ENCODE results near the gene UBXN11. TPM values are rescaled to one million over a fixed set of nuclear protein-coding genes. Genes with fewer than 3 reads are reported as not detected.

The UBXN11 gene, protein sequence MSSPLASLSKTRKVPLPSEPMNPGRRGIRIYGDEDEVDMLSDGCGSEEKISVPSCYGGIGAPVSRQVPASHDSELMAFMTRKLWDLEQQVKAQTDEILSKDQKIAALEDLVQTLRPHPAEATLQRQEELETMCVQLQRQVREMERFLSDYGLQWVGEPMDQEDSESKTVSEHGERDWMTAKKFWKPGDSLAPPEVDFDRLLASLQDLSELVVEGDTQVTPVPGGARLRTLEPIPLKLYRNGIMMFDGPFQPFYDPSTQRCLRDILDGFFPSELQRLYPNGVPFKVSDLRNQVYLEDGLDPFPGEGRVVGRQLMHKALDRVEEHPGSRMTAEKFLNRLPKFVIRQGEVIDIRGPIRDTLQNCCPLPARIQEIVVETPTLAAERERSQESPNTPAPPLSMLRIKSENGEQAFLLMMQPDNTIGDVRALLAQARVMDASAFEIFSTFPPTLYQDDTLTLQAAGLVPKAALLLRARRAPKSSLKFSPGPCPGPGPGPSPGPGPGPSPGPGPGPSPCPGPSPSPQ
- 10 to 100 TPM; 12.2 to 14.8 TPM for total RNA-seq

DNA sequence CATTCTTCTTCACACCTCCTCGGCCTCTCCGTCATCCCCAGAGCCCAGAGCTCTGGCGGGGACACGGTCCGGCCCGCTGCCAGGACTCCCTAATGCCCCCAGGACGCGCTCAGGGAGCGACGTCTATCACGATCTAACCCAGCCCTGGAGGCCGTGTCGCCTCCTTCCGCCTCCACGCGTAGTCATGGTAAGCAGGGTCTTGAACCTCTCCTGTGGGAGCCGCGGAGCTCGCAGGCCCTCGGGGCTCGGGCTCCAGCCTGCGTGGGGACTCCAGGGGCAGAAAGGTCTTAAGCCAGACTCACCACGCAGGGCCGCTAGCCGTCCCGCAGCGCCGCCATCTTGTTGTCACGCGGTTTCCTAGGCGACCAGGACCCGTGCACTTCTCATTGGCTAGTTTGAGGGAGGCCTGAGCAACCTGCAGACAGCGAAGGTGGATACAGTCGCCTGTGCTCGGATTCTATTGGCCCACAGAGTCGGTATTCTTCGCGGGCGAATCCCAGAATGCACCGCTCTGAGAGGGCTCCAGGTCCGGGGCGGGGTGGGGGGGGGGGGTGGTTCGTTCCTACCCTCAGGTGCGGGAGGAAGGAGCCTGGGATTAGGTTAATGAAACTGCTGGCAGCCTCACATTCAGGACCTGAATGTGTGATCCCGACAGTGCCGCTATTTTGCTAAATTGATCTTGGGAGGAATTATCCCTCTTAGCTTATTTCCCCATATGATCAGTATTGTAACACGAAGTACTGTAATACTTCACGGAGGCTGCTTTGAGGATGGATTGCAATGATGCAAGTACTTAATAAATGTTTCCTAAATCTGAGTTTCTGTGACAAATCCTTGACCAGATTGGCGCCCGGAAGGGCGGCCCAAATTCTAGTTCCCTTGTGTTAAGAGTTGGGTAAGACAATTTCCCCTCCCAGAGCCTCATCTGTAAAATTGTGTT lies at the start of gene UBXN11:
Gene UBXN11 (minus strand): TSS at position 347 of the 940 bp plus-strand sequence. CDS start 3,753 bp downstream, outside the sequence.
- 1 to 8% methylated on average over 12 to 51 of the region's 51 CpGs for WGBS, 2 donors
- DNase-seq = peak; percentile 95 to 98 (median 97)
- Histone ChIP-seq H3K4me1 (peaks cover 12% of the 10 kb centered on the region), H3K9me3 (no peaks in the 10 kb centered on the region), H3K27me3 (no peaks in the 10 kb centered on the region), H3K36me3 (replicated peaks in 1 of 2; ENCODE audit: insufficient read depth in 1 of 2, low read depth in 2 of 2) (no peaks in the 10 kb centered on the region), H3K4me3 (peak within 1 kb of the TSS; percentile 73 to 88), H3K27ac (peak within 1 kb of the TSS in 3 of 4 donors; percentile 34 to 74 (median 42))
- TF ChIP-seq POLR2A (IDR thresholded peaks at IDR 0.05) = peak in 2 of 3 donors; percentile 37 to 58
- TF ChIP-seq, protein P1, sequence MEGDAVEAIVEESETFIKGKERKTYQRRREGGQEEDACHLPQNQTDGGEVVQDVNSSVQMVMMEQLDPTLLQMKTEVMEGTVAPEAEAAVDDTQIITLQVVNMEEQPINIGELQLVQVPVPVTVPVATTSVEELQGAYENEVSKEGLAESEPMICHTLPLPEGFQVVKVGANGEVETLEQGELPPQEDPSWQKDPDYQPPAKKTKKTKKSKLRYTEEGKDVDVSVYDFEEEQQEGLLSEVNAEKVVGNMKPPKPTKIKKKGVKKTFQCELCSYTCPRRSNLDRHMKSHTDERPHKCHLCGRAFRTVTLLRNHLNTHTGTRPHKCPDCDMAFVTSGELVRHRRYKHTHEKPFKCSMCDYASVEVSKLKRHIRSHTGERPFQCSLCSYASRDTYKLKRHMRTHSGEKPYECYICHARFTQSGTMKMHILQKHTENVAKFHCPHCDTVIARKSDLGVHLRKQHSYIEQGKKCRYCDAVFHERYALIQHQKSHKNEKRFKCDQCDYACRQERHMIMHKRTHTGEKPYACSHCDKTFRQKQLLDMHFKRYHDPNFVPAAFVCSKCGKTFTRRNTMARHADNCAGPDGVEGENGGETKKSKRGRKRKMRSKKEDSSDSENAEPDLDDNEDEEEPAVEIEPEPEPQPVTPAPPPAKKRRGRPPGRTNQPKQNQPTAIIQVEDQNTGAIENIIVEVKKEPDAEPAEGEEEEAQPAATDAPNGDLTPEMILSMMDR (IDR thresholded peaks at IDR 0.05) = no peak
- intact Hi-C loops (cut with DNase I) = no loop called here
- peak; percentile 100 for ATAC-seq

DNA sequence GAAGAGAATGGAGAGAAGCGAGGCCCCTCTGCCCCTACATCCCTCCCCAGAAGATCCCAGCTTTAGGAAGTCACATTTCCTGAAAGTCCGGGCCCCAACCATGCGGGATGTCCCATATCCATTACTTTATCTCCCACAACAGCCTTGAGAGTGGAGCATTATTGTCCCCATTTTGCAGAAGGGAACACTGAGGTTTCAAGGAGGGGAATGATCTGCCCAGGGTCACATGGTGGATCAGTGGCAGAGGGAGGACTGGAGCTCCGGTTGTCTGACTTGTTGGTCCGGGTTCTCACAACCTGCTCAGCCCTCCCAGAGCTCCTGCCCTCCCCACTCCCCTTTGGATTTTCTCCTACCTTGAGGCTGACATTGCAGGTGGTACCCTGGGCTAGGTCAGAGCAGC lies 49.7 kb upstream of the UBXN11 start:
- intact Hi-C loops (cut with DNase I) = no loop called here
- Histone ChIP-seq H3K27me3 (peaks cover 6 to 17% of the 10 kb centered on the region in 2 donors), H3K36me3 (replicated peaks in 1 of 2; ENCODE audit: insufficient read depth in 1 of 2, low read depth in 2 of 2) (no peaks in the 10 kb centered on the region), H3K27ac (no peak overlapping the region), H3K9me3 (no peaks in the 10 kb centered on the region), H3K4me1 (peaks cover 18% of the 10 kb centered on the region), H3K4me3 (no peak overlapping the region)
- no peak for DNase-seq
- no peak for ATAC-seq
- TF ChIP-seq, protein P1 (IDR thresholded peaks at IDR 0.05) = no peak
- TF ChIP-seq POLR2A (IDR thresholded peaks at IDR 0.05) = no peak
- 65 to 91% methylated on average over 3 to 5 of the region's 5 CpGs for WGBS, 2 donors

DNA sequence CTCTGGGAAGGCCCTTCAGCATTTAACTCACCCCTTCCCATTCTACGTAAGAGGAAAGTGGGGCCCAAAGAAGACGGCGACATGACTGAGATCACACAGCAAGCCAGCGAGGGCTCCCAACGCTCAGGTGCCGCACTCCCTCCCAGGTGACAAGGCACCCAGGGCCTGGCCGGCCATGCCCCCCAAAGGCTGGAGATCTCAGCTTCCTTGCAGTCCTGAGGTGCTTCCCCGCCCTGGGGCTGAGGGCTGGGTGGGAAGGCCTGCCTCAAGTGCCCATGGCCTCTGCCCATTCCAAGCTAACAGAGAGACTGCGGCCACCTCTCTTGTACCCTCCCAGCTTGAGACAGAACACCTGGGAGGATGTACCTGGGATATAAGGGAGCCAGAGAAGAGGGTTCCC lies 48.5 kb upstream of the UBXN11 start:
- no peak overlapping the region for H3K4me3 ChIP-seq
- intact Hi-C loops (cut with DNase I) = no loop called here
- peaks cover 2 to 6% of the 10 kb centered on the region in 2 donors for H3K27me3 ChIP-seq
- no peaks in the 10 kb centered on the region for H3K36me3 ChIP-seq (replicated peaks in 1 of 2; ENCODE audit: insufficient read depth in 1 of 2, low read depth in 2 of 2)
- DNase-seq (no peak), ATAC-seq (no peak)
- no peak overlapping the region for H3K27ac ChIP-seq
- no peak for TF ChIP-seq POLR2A (IDR thresholded peaks at IDR 0.05)
- TF ChIP-seq, protein P1 (IDR thresholded peaks at IDR 0.05) = no peak
- no peaks in the 10 kb centered on the region for H3K9me3 ChIP-seq
- WGBS, 2 donors = 90 to 100% methylated on average over 1 to 9 of the region's 9 CpGs
- H3K4me1 ChIP-seq = peaks cover 10% of the 10 kb centered on the region

DNA sequence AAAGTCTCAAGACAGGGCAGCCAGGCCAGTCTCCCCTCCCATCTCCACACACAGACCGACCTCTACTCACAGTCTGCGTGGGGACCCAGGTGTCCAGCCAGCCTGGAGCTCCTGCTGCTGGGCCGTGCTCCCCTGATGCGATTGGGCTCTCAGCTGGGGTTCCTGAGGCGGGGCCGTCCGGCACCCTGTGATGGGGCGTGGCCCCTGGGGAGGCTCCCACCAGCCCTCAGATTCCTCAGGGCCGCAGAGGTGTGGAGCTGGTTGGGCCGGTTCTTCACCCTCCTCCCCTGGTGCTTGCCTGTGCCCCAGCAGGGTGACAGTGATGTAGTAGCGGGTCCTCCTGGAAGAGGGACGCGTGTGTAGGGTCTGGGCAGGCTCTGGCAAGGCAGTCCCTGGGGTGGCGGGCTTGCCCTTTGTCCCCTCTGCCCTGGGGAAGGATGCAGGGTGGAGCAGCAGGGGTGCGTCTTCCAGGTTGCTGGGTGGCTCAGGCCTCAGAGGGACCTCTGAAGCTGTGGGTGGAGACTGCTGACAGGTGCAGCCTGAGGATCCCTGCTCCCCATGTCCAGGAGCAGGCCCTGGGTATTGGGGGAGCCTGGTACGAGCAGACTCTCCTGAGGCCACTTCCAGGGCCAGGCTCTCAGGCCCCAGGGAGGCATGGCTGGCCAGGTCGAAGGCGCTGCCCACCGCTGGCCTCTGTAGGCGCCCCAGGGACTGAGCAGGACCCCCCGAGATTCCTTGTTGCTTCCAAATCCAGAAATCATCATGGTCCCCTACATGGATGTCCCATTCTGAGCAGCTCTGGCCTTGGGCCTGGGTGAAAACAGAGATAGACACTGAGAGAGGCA lies 47.8 kb upstream of the UBXN11 start, which contains the start of gene CRYBG2:
Gene CRYBG2 (minus strand): TSS at position 155 of the 845 bp plus-strand sequence. CDS start 7,473 bp downstream, outside the sequence.
- H3K27ac ChIP-seq = no peak within 1 kb of the TSS
- DNase-seq = peak in 3 of 4 donors; percentile 27 to 53 (median 32)
- no peak within 1 kb of the TSS for H3K4me3 ChIP-seq
- no peaks in the 10 kb centered on the region for H3K36me3 ChIP-seq (replicated peaks in 1 of 2; ENCODE audit: insufficient read depth in 1 of 2, low read depth in 2 of 2)
- TF ChIP-seq POLR2A (IDR thresholded peaks at IDR 0.05) = no peak
- H3K4me1 ChIP-seq = peaks cover 7% of the 10 kb centered on the region
- H3K27me3 ChIP-seq = no peaks in the 10 kb centered on the region
- no peaks in the 10 kb centered on the region for H3K9me3 ChIP-seq
- WGBS, 2 donors = 61 to 64% methylated on average over 9 to 13 of the region's 21 CpGs
- ATAC-seq = peak; percentile 59
- intact Hi-C loops (cut with DNase I) = no loop called here

Data from body of pancreas (tissue), 4 donors.